T-helper 2 cell treated with Interferon-gamma antibody and Interleukin-4, amounts not matched to agents 5 μg/mL and 100 μg/mL, for 36 hours (primary cell): ENCODE measurements around the gene SPG7.
"Not testable (repeated sequence)": the region's sequence is repeated elsewhere in the genome, so short reads cannot be mapped to it uniquely, and the experiment has no call there.

Source experiments
- DNase-seq: peaks from one replicate; pipeline ENCODE4 v3.0.0; 2021; ENCODE audit warnings: low spot score
- H3K27ac Mint-ChIP-seq: one replicate; pipeline ENCODE4 v1.8.0; 2021; ENCODE audit warnings: mild to moderate bottlenecking, mixed read lengths
- H3K27me3 Mint-ChIP-seq: one replicate; pipeline ENCODE4 v1.8.0; 2021; ENCODE audit warnings: low read depth, mixed read lengths
- H3K36me3 Mint-ChIP-seq: one replicate; pipeline ENCODE4 v1.8.0; 2021; ENCODE audit warnings: low read depth, mixed read lengths
- H3K4me1 Mint-ChIP-seq: one replicate; pipeline ENCODE4 v1.8.0; 2021; ENCODE audit warnings: low read depth, mixed read lengths
- H3K4me3 Mint-ChIP-seq: one replicate; pipeline ENCODE4 v1.8.0; 2022; ENCODE audit warnings: mild to moderate bottlenecking, moderate library complexity, mixed read lengths
- H3K9me3 Mint-ChIP-seq: one replicate; pipeline ENCODE4 v1.8.0; 2021; ENCODE audit warnings: mixed read lengths

SPG7 gene

GRCh38 chr16:89584768-89585549 is 76.8 kb downstream of the SPG7 start:
- Mint-ChIP-seq H3K27me3 (no peaks in the 10 kb centered on the region), H3K27ac (no peak overlapping the region), H3K4me3 (no peak overlapping the region), H3K4me1 (no peaks in the 10 kb centered on the region), H3K9me3 (no peaks in the 10 kb centered on the region), H3K36me3 (no peaks in the 10 kb centered on the region)
- DNase-seq: no peak

- Mint-ChIP-seq H3K27ac (no peak overlapping the region), H3K4me1 (no peaks in the 10 kb centered on the region), H3K9me3 (no peaks in the 10 kb centered on the region)
Measured at GRCh38 chr16:89586218-89586617, 78.0 kb downstream of the SPG7 start.

GRCh38 chr16:89586853-89587252 is 78.7 kb downstream of the SPG7 start:
- Mint-ChIP-seq H3K4me3 (no peak overlapping the region), H3K4me1 (no peaks in the 10 kb centered on the region), H3K27me3 (no peaks in the 10 kb centered on the region), H3K9me3 (no peaks in the 10 kb centered on the region), H3K36me3 (no peaks in the 10 kb centered on the region), H3K27ac (no peak overlapping the region)
- DNase-seq: no peak

More at GRCh38 chr16:89586218-89586617, 78.0 kb downstream of the SPG7 start:
- Mint-ChIP-seq H3K36me3 (no peaks in the 10 kb centered on the region), H3K4me3 (no peak overlapping the region), H3K27me3 (no peaks in the 10 kb centered on the region)
- DNase-seq: no peak

- not testable (repeated sequence) for H3K36me3 Mint-ChIP-seq, H3K27me3 Mint-ChIP-seq, H3K4me3 Mint-ChIP-seq, H3K4me1 Mint-ChIP-seq, H3K27ac Mint-ChIP-seq, DNase-seq, H3K9me3 Mint-ChIP-seq
Measured at GRCh38 chr16:89587676-89588075, 79.5 kb downstream of the SPG7 start.

- peaks cover 2% of the 10 kb centered on the region for H3K4me1 Mint-ChIP-seq
- no peaks in the 10 kb centered on the region for H3K36me3 Mint-ChIP-seq
- no peak for DNase-seq
- H3K27ac Mint-ChIP-seq: no peak overlapping the region
- H3K9me3 Mint-ChIP-seq: no peaks in the 10 kb centered on the region
- no peaks in the 10 kb centered on the region for H3K27me3 Mint-ChIP-seq
- H3K4me3 Mint-ChIP-seq: no peak overlapping the region
Measured at GRCh38 chr16:89588413-89589109, 80.4 kb downstream of the SPG7 start.

- H3K27ac Mint-ChIP-seq: no peak overlapping the region
- no peaks in the 10 kb centered on the region for H3K9me3 Mint-ChIP-seq
- H3K4me3 Mint-ChIP-seq: no peak overlapping the region
- H3K27me3 Mint-ChIP-seq: no peaks in the 10 kb centered on the region
- peaks cover 6% of the 10 kb centered on the region for H3K4me1 Mint-ChIP-seq
- DNase-seq: no peak
- H3K36me3 Mint-ChIP-seq: no peaks in the 10 kb centered on the region
Measured at GRCh38 chr16:89589241-89589926, 81.2 kb downstream of the SPG7 start.

- Mint-ChIP-seq H3K27ac (no peak overlapping the region), H3K27me3 (no peaks in the 10 kb centered on the region), H3K4me1 (peaks cover 6% of the 10 kb centered on the region), H3K9me3 (no peaks in the 10 kb centered on the region), H3K36me3 (no peaks in the 10 kb centered on the region), H3K4me3 (peak overlapping the region; percentile 48)
- DNase-seq: no peak
Measured at GRCh38 chr16:89593841-89594240, 85.6 kb downstream of the SPG7 start.

GRCh38 chr16:89595330-89596060 is 87.3 kb downstream of the SPG7 start:
- Mint-ChIP-seq H3K4me1 (peaks cover 6% of the 10 kb centered on the region), H3K27me3 (no peaks in the 10 kb centered on the region), H3K4me3 (no peak overlapping the region), H3K36me3 (no peaks in the 10 kb centered on the region), H3K27ac (no peak overlapping the region), H3K9me3 (no peaks in the 10 kb centered on the region)
- DNase-seq: no peak

GRCh38 chr16:89596061-89596689 is 88.0 kb downstream of the SPG7 start:
- H3K9me3 Mint-ChIP-seq: no peaks in the 10 kb centered on the region
- H3K27me3 Mint-ChIP-seq: no peaks in the 10 kb centered on the region
- H3K4me1 Mint-ChIP-seq: peaks cover 6% of the 10 kb centered on the region
- H3K4me3 Mint-ChIP-seq: no peak overlapping the region
- H3K27ac Mint-ChIP-seq: no peak overlapping the region
- DNase-seq: no peak
- no peaks in the 10 kb centered on the region for H3K36me3 Mint-ChIP-seq

GRCh38 chr16:89596957-89597649 is 88.9 kb downstream of the SPG7 start:
- DNase-seq: no peak
- Mint-ChIP-seq H3K4me1 (peaks cover 6% of the 10 kb centered on the region), H3K36me3 (no peaks in the 10 kb centered on the region), H3K9me3 (no peaks in the 10 kb centered on the region), H3K27ac (no peak overlapping the region), H3K4me3 (no peak overlapping the region), H3K27me3 (no peaks in the 10 kb centered on the region)

- Mint-ChIP-seq H3K27me3 (no peaks in the 10 kb centered on the region), H3K4me1 (peaks cover 13% of the 10 kb centered on the region), H3K9me3 (no peaks in the 10 kb centered on the region), H3K36me3 (no peaks in the 10 kb centered on the region), H3K4me3 (no peak overlapping the region), H3K27ac (no peak overlapping the region)
- no peak for DNase-seq
Measured at GRCh38 chr16:89598199-89598598, 90.0 kb downstream of the SPG7 start.

- DNase-seq: no peak
Measured at GRCh38 chr16:89599451-89599858, 91.3 kb downstream of the SPG7 start.

GRCh38 chr16:89599902-89600301 is 91.7 kb downstream of the SPG7 start:
- no peak for DNase-seq
- H3K27ac Mint-ChIP-seq: no peak overlapping the region
- H3K4me1 Mint-ChIP-seq: peaks cover 8% of the 10 kb centered on the region
- H3K4me3 Mint-ChIP-seq: no peak overlapping the region
- no peaks in the 10 kb centered on the region for H3K27me3 Mint-ChIP-seq
- H3K36me3 Mint-ChIP-seq: no peaks in the 10 kb centered on the region
- no peaks in the 10 kb centered on the region for H3K9me3 Mint-ChIP-seq

More at GRCh38 chr16:89599451-89599858, 91.3 kb downstream of the SPG7 start:
- Mint-ChIP-seq H3K27ac (no peak overlapping the region), H3K36me3 (no peaks in the 10 kb centered on the region), H3K27me3 (no peaks in the 10 kb centered on the region), H3K9me3 (no peaks in the 10 kb centered on the region), H3K4me1 (peaks cover 8% of the 10 kb centered on the region), H3K4me3 (no peak overlapping the region)
